Astrocyte of the spinal cord (primary cell): ENCODE data around the gene ZNF630.
"Not testable (repeated sequence)": the region's sequence is repeated elsewhere in the genome, so short reads cannot be mapped to it uniquely, and the experiment has no call there.

Experiments used
- DNase-seq: peaks from one replicate; pipeline ENCODE4 v3.0.0; 2011; ENCODE audit warnings: low read depth, low spot score
- H3K4me3 ChIP-seq: 2 replicates; pipeline ENCODE4 v1.5.1; 2011; ENCODE audit warnings: low read depth, mild to moderate bottlenecking, low read length, moderate library complexity
- CTCF ChIP-seq: IDR thresholded peaks from 2 replicates; pipeline ENCODE4 v1.5.1; 2012; ENCODE audit warnings: low read depth, mild to moderate bottlenecking, low read length, inconsistent platforms
- in situ Hi-C: cut with HindIII; loops from 2 replicates; pipeline ENCODE4 v1.10.0; 2017; ENCODE audit warnings: low sequenced_read_pairs

Gene ZNF630

GRCh38 chrX:48059296-48059639, 12.2 kb downstream of the ZNF630 start:
- H3K4me3 ChIP-seq = no peak overlapping the region
- TF ChIP-seq CTCF = no peak
- no peak for DNase-seq
- in situ Hi-C loops = no loop called here

- no peak for DNase-seq
Observed at GRCh38 chrX:48058621-48059295, 12.7 kb downstream of the ZNF630 start.

GRCh38 chrX:48046846-48047245, 24.6 kb downstream of the ZNF630 start:
- DNase-seq = no peak
- no peak for TF ChIP-seq CTCF
- in situ Hi-C loops = no loop called here
- no peak overlapping the region for H3K4me3 ChIP-seq

More at GRCh38 chrX:48058621-48059295, 12.7 kb downstream of the ZNF630 start:
- TF ChIP-seq CTCF = no peak
- no peak overlapping the region for H3K4me3 ChIP-seq
- in situ Hi-C loops = no loop called here

- H3K4me3 ChIP-seq = no peak overlapping the region
- in situ Hi-C loops = no loop called here
- peak; percentile 35 for DNase-seq
- no peak for TF ChIP-seq CTCF
Observed at GRCh38 chrX:48045410-48046311, 25.8 kb downstream of the ZNF630 start.

- no peak for DNase-seq
- no peak overlapping the region for H3K4me3 ChIP-seq
- in situ Hi-C loops = no loop called here
- TF ChIP-seq CTCF = no peak
Observed at GRCh38 chrX:48043056-48043455, 28.4 kb downstream of the ZNF630 start.

- DNase-seq = no peak
- no peak for TF ChIP-seq CTCF
- in situ Hi-C loops = no loop called here
- H3K4me3 ChIP-seq = no peak overlapping the region
Observed at GRCh38 chrX:48035891-48036290, 35.5 kb downstream of the ZNF630 start.

- H3K4me3 ChIP-seq, DNase-seq, in situ Hi-C loops: not testable (repeated sequence)
Observed at GRCh38 chrX:48030641-48031173, 40.7 kb downstream of the ZNF630 start.
